Measurements from ENCODE around the gene RABL2A. TPM values are rescaled to one million over a fixed set of nuclear protein-coding genes. Genes with fewer than 3 reads are reported as not detected.
"Not testable (repeated sequence)": the region's sequence is repeated elsewhere in the genome, so short reads cannot be mapped to it uniquely, and the experiment has no call there.

The RABL2A gene
- total RNA-seq, 1 donor from 2014 or later: 27.3 TPM

DNA sequence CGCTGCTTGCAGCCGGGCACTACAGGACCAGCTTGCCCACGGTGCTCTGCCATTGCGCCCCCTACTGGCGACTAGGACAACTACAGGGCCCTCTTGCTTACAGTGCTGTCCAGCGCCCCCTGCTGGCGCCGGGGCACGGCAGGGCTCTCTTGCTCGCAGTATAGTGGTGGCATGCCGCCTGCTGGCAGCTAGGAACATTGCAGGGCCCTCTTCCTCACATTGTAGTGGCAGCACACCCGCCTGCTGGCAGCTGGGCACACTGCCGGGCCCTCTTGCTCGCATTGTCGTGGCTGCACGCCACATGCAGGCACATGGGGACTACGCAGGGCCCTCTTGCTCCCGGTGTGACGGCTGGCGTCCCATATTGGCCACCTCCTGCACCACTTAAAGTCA is 23.0 kb upstream of the RABL2A start:
- intact Hi-C loops (cut with DNase I); ATAC-seq: not testable (repeated sequence)
- DNase-seq (ENCODE audit: low spot score): peak; percentile 96

- DNase-seq (ENCODE audit: low spot score); ATAC-seq; intact Hi-C loops (cut with DNase I): not testable (repeated sequence)
Observed at GRCh38 chr2:113604661-113605060, 22.4 kb upstream of the RABL2A start.

- intact Hi-C loops (cut with DNase I); DNase-seq (ENCODE audit: low spot score): not testable (repeated sequence)
Observed at GRCh38 chr2:113606036-113606435, 21.0 kb upstream of the RABL2A start.

DNA sequence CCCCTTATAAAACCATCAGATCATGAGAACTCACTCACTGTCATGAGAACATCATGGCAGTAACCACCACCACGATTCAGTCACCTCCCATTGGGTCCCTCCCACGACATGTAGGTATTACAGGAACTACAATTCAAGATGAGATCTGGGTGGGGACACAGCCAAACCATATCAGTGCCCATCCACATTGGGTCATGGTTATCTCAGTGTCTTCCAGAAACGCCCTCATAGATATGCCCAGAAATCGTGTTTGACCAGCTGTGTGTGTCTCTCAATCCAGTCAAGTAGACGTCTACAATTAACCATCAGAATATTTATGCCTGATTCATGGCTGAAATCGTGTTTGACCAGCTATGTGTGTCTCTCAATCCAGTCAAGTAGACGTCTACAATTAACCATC is 17.2 kb upstream of the RABL2A start:
- intact Hi-C loops (cut with DNase I); DNase-seq (ENCODE audit: low spot score); ATAC-seq: not testable (repeated sequence)

More at GRCh38 chr2:113606036-113606435, 21.0 kb upstream of the RABL2A start:
- not testable (repeated sequence) for ATAC-seq

- intact Hi-C loops (cut with DNase I); ATAC-seq; DNase-seq (ENCODE audit: low spot score): not testable (repeated sequence)
Observed at GRCh38 chr2:113621002-113621401, 6.1 kb upstream of the RABL2A start.

DNA sequence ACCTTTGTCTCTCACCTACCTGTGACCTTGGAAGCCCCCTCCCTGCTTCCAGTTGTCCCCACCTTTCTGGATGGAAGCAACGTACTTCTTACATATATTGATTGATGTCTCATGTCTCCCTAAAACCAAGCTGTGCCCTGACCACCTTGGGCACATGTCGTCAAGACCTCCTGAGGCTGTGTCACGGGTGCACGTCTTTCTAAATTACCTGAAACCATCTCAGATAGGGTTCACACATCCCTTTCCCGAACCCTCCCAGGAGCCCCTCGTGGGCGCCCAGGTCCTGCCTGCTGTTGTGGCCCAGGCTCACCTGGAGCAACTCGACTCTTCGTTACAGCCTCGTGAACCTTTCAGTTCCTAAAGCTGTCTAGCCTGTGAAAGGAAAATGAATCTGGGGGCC is 1.2 kb upstream of the RABL2A start:
- DNase-seq (ENCODE audit: low spot score); intact Hi-C loops (cut with DNase I); ATAC-seq: not testable (repeated sequence)

DNA sequence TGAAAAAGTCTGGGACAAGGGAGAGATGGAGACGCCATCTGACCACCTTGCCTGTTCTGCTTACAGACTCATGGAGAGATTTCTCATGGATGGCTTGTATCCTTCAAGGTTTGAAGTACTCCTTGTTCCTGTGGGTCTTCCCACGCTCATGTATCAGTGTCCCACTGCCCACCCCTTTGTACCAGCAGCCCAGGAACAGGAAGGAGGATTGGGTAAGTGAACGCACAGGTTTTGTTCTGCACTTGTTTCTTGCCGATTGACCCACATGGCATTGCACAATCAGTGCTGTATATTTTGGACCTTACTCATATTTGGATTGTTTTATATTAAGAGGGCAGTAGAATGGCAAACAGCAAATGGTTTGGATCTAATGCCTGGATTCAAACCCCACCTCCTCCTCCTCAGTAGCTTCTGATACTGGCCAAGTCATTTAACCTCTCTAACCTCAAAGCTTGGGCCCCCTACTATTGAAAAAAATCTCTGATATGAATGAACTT is 5.8 kb downstream of the RABL2A start:
- not testable (repeated sequence) for DNase-seq (ENCODE audit: low spot score); ATAC-seq

GRCh38 chr2:113635358-113635757 is 8.3 kb downstream of the RABL2A start:
- intact Hi-C loops (cut with DNase I); DNase-seq (ENCODE audit: low spot score); ATAC-seq: not testable (repeated sequence)

More for the DNA sequence above, 5.8 kb downstream of the RABL2A start:
- intact Hi-C loops (cut with DNase I): not testable (repeated sequence)

- ATAC-seq; DNase-seq (ENCODE audit: low spot score); intact Hi-C loops (cut with DNase I): not testable (repeated sequence)
Observed at GRCh38 chr2:113636226-113636625, 9.2 kb downstream of the RABL2A start.

GRCh38 chr2:113638084-113638483 is 11.0 kb downstream of the RABL2A start:
- intact Hi-C loops (cut with DNase I); ATAC-seq: not testable (repeated sequence)

DNA sequence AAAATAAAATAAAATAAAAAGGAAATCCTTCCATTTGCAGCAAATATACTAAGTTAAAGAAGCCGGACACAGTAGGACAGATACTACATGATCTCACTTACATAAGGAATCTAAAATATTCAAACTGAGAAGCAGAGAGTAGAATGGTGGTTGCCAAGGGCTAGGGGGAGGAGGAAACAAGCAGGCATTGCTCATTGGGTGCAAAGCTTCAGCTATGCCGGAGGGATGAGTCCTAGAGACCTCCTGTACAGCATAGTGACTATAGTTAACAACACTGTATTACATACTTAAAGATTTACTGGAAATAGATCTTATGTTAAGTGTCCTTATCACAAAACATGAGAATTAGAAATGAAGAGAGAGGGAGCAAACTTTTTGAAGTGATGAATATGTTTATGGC is 19.2 kb downstream of the RABL2A start:
- intact Hi-C loops (cut with DNase I); DNase-seq (ENCODE audit: low spot score); ATAC-seq: not testable (repeated sequence)

More at GRCh38 chr2:113638084-113638483, 11.0 kb downstream of the RABL2A start:
- DNase-seq (ENCODE audit: low spot score): not testable (repeated sequence)

- DNase-seq (ENCODE audit: low spot score); intact Hi-C loops (cut with DNase I); ATAC-seq: not testable (repeated sequence)
Observed at GRCh38 chr2:113650834-113651815, 24.1 kb downstream of the RABL2A start.

DNA sequence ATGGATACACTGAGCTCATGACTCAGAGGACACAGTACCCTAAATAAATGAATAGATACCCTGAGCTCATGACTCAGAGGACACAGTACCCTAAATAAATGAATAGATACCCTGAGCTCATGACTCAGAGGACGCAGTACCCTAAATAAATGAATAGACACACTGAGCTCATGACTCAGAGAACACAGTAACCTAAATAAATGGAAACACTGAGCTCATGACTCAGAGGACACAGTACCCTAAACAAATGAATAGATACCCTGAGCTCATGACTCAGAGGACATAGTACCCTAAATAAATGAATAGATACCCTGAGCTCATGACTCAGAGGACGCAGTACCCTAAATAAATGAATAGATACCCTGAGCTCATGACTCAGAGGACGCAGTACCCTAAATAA is 25.5 kb downstream of the RABL2A start:
- DNase-seq (ENCODE audit: low spot score); intact Hi-C loops (cut with DNase I); ATAC-seq: not testable (repeated sequence)

GRCh38 chr2:113656031-113656624 is 29.1 kb downstream of the RABL2A start:
- DNase-seq (ENCODE audit: low spot score); ATAC-seq; intact Hi-C loops (cut with DNase I): not testable (repeated sequence)

DNA sequence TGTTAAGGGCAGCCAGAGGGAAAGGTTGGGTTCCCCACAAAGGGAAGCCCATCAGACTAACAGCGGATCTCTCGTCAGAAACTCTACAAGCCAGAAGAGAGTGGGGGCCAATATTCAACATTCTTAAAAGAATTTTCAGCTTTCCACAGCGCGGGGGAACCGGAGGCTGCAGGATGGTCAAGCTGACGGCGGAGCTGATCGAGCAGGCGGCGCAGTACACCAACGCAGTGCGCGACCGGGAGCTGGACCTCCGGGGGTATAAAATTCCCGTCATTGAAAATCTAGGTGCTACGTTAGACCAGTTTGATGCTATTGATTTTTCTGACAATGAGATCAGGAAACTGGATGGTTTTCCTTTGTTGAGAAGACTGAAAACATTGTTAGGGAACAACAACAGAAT is 30.7 kb downstream of the RABL2A start:
- not testable (repeated sequence) for ATAC-seq

GRCh38 chr2:113663285-113664060 is 36.4 kb downstream of the RABL2A start:
- intact Hi-C loops (cut with DNase I); DNase-seq (ENCODE audit: low spot score); ATAC-seq: not testable (repeated sequence)

More for the DNA sequence above, 30.7 kb downstream of the RABL2A start:
- DNase-seq (ENCODE audit: low spot score); intact Hi-C loops (cut with DNase I): not testable (repeated sequence)

DNA sequence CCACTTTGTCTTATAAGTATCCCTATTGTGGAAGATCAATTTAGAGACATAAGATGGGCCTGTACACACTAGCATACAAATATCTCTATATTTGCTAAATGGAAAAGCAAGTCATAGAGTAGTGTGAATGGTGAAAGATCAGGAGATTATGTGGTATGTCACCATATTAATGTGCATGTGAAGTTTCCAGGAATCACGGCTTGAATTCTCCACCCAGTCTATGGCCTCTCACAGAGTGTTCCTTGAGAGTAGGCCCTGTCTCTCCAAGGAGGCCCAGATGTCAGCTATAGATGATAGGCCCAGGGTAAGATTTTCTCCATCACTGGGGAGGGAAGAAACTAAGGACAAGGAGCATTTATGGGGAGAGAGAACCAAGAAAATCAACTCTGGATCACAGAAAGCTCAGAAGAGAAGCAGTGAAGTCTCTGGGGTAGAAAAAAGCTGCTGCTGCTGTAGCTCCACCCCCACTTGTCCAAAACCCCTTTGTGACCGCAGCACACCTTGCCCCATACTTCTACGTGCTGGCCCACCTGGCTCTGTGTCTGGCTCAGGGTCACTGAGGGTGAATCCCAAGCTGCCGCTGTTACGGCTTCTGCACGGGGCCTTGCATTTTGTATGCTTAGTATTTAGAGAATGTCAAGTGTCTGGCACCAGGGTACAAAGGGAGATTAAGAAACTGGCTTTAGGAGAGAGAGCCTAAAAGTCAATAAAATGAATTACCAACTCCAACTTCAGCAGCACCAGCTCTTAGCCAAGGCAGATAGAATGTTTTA is 37.9 kb downstream of the RABL2A start:
- intact Hi-C loops (cut with DNase I); DNase-seq (ENCODE audit: low spot score); ATAC-seq: not testable (repeated sequence)

- DNase-seq (ENCODE audit: low spot score); intact Hi-C loops (cut with DNase I): not testable (repeated sequence)
- peak; percentile 22 for ATAC-seq
Observed at GRCh38 chr2:113669013-113669412, 41.9 kb downstream of the RABL2A start.

All from sciatic nerve (tissue), 2 donors.